ENCODE measurements around the gene MYO6. TPM values are rescaled to one million over a fixed set of nuclear protein-coding genes. Genes with fewer than 3 reads are reported as not detected.
A peak's percentile ranks its signal among the peaks of the same experiment; 100 is the strongest.

MYO6 gene
- total RNA-seq, 1 experiment from 2014 or later, result 46.9 TPM

GRCh38 chr6:75934643-75935472, 185.8 kb downstream of the MYO6 start:
- no peak overlapping the region for H3K18ac ChIP-seq (ENCODE audit: insufficient read length, low read depth, low read length)
- H3K9ac ChIP-seq (ENCODE audit: extremely low read depth, insufficient read length, low read length), result no peak overlapping the region
- no CpG with 5 or more reads among the region's 32 CpGs for WGBS (ENCODE audit: extremely low coverage, insufficient read length, low lambda C conversion rate)
- H3K56ac ChIP-seq (ENCODE audit: insufficient read length, low read depth, low read length), result no peak overlapping the region
- no peak overlapping the region for H2BK12ac ChIP-seq (ENCODE audit: insufficient read length, low read depth, low read length)
- Mint-ChIP-seq H3K4me1 (peaks cover 22% of the 10 kb centered on the region in 2 experiments), H3K27me3 (ENCODE audit: low read depth) (peaks cover 46% of the 10 kb centered on the region), H3K4me3 (peak overlapping the region; percentile 70 to 76), H3K9me3 (peaks cover 0 to 5% of the 10 kb centered on the region in 2 experiments; a peak in 1 of 5 replicates), H3K27ac (0 out of 7 replicates have a peak overlapping the region, but pooled peaks of 1 of the 3 experiments have one; percentile 34), H3K36me3 (ENCODE audit: insufficient read depth in 1 of 3, low read depth in 3 of 3) (no peaks in the 10 kb centered on the region)
- DNase-seq, result peak; percentile 67
- no peak overlapping the region for H4K8ac ChIP-seq (replicated peaks; ENCODE audit: insufficient read length, low read depth, low read length)
- no peak overlapping the region for H2AK5ac ChIP-seq (ENCODE audit: insufficient read length, low read length)
- no peaks in the 10 kb centered on the region for H3K9me3 ChIP-seq (ENCODE audit: control insufficient read depth, low read depth, low read length)
- H2AFZ ChIP-seq (ENCODE audit: low read length), result no peak overlapping the region
- H3K14ac ChIP-seq (ENCODE audit: insufficient read depth, low read length), result no peak overlapping the region
- no peak overlapping the region for H2BK5ac ChIP-seq (ENCODE audit: insufficient read length, low read length)
- H3K79me2 ChIP-seq (ENCODE audit: insufficient read depth, low read length), result no peaks in the 10 kb centered on the region
- H3K4me1 ChIP-seq (ENCODE audit: insufficient read depth, low read length), result peaks cover 2% of the 10 kb centered on the region; the same call in 1 of the 2 replicates
- H2BK15ac ChIP-seq (ENCODE audit: low read depth, low read length), result no peak overlapping the region
- no peak overlapping the region for H3K27ac ChIP-seq (ENCODE audit: insufficient read length, low read depth, low read length)
- H3K23me2 ChIP-seq (ENCODE audit: insufficient read length, low read depth, low read length, poor library complexity, severe bottlenecking), result peaks cover 5% of the 10 kb centered on the region
- no peak overlapping the region for H4K91ac ChIP-seq (ENCODE audit: insufficient read length, low read depth, low read length)
- no peak overlapping the region for H4K5ac ChIP-seq (ENCODE audit: insufficient read length, low read depth, low read length)
- H3K79me1 ChIP-seq (ENCODE audit: insufficient read depth, low read depth, low read length, poor library complexity, severe bottlenecking), result no peaks in the 10 kb centered on the region
- H4K20me1 ChIP-seq (ENCODE audit: control insufficient read depth, insufficient read depth, insufficient read length), result no peaks in the 10 kb centered on the region
- no peak overlapping the region for H2BK120ac ChIP-seq (ENCODE audit: low read depth, low read length, poor library complexity, severe bottlenecking)
- no peak overlapping the region for H3K23ac ChIP-seq (ENCODE audit: insufficient read length, low read depth, low read length)
- no peak overlapping the region for H3K4ac ChIP-seq (ENCODE audit: low read depth, low read length)
- H3T11ph ChIP-seq (ENCODE audit: low read length), result no peak overlapping the region
- peaks cover 5% of the 10 kb centered on the region; the same call in 1 of the 2 replicates for H3K27me3 ChIP-seq (ENCODE audit: insufficient read depth, low read length)
- H2BK20ac ChIP-seq (ENCODE audit: low read depth, low read length, poor library complexity, severe bottlenecking), result no peak overlapping the region
- H3K4me2 ChIP-seq (ENCODE audit: insufficient read depth, insufficient read length, low read length), result peak overlapping the region; percentile 74
- TF ChIP-seq CTCF (conservative IDR thresholded peaks at IDR 0.05), result peak; percentile 89

Data from H9 (cell line).